ENCODE results near the gene ZMYM2.

DNA sequence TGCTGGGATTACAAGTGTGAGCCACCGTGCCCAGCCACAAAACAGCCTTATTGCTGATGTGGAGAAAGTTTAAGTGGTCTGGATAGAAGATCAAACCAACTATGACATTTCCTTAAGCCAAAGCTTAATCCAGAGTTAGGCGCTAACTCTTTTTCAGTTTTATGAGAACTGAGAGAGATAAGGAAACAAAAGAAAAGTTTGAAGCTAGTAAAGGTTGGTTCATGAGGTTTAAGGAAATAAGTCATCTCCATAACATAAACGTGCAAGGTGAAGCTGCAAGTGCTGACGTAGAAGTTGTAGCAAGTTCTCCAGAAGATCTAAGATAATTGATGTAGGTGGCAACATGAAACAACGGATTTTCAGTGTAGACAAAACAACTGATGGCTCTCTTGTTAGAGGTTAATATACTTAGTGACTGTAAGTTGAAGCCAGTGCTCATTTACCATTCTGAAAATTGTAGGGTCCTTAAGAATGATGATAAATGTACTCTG lies 41.6 kb downstream of the ZMYM2 start:
- TF ChIP-seq, protein P1, sequence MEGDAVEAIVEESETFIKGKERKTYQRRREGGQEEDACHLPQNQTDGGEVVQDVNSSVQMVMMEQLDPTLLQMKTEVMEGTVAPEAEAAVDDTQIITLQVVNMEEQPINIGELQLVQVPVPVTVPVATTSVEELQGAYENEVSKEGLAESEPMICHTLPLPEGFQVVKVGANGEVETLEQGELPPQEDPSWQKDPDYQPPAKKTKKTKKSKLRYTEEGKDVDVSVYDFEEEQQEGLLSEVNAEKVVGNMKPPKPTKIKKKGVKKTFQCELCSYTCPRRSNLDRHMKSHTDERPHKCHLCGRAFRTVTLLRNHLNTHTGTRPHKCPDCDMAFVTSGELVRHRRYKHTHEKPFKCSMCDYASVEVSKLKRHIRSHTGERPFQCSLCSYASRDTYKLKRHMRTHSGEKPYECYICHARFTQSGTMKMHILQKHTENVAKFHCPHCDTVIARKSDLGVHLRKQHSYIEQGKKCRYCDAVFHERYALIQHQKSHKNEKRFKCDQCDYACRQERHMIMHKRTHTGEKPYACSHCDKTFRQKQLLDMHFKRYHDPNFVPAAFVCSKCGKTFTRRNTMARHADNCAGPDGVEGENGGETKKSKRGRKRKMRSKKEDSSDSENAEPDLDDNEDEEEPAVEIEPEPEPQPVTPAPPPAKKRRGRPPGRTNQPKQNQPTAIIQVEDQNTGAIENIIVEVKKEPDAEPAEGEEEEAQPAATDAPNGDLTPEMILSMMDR (IDR thresholded peaks at IDR 0.05) = no peak
- no peak for TF ChIP-seq POLR2A (IDR thresholded peaks at IDR 0.05)
